Ammon's horn (tissue), 1 donor: ENCODE measurements around the gene SETD1A.

Source experiments
- DNase-seq: peaks from one replicate; pipeline ENCODE4 v3.0.0-alpha.2; 2016; ENCODE audit warnings: low spot score

SETD1A gene

GRCh38 chr16:31020536-31020935 lies 63.0 kb downstream of the SETD1A start:
- DNase-seq, result no peak

- no peak for DNase-seq
Observed at GRCh38 chr16:31022544-31023251, 65.1 kb downstream of the SETD1A start.

- no peak for DNase-seq
Observed at GRCh38 chr16:31023252-31023602, 65.7 kb downstream of the SETD1A start.

DNA sequence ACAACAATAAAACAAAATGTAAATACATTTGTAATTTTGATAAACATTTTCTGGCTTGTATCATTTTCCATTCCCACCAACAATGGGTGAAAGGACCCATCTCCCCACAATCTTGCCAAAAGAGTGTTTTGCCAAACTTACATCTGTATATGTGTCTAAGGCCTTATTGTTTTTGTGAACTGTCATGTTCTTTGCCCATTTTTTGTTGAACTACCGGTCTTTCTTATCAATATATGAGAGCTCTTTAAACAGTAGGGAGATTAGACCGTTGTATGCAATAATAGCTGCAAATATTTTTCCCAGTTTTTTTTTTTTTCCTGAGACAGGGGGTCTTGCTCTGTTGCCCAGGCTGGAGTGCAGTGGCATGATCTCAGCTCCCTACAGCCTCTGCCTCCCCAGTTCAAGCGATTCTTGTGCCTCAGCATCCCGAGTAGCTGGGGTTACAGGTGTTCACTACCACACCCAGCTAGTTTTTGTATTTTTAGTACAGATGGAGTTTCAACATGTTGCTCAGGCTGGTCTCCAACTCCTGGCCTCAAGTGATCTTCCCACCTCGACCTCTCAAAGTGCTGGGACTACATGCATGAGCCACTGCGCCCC lies 66.2 kb downstream of the SETD1A start:
- no peak for DNase-seq

DNA sequence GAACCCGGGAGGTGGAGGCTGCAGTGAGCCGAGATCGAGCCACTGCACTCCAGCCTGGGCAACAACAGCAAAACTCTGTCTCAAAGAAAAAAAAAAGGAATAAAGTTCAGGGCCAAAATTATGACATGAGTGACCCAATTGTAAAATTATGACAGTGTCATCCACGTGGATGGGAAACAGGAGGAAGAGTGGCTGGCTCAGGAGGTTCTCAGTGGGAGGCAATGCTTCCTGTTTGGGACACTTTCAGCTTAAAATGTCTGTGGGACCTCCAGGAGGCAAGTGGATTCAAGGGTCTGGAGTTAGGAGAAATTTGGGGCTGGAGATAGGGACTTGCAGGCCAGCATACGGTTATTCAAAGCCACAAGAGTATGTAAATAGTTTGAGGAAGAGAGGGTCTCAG lies 67.8 kb downstream of the SETD1A start:
- DNase-seq, result no peak

- no peak for DNase-seq
Observed at GRCh38 chr16:31029272-31029671, 71.7 kb downstream of the SETD1A start.

- DNase-seq, result no peak
Observed at GRCh38 chr16:31031276-31031675, 73.7 kb downstream of the SETD1A start.

- DNase-seq, result peak; percentile 99
Observed at GRCh38 chr16:31032736-31033708, 75.5 kb downstream of the SETD1A start, which contains the start of gene STX4. Gene STX4 (plus strand): TSS chr16:31033558. CDS start chr16:31033806, 248 bp downstream.

- peak; percentile 95 for DNase-seq
Observed at GRCh38 chr16:31033709-31034492, 76.3 kb downstream of the SETD1A start.
